Islet of Langerhans (tissue), 1 donor: Measurements from ENCODE around the gene MBNL1.

ENCODE experiments used
- FAIRE-seq: peaks from one replicate; lab custom pipeline; 2011; peaks lifted over from hg19 to GRCh38; lab: Jason Lieb, UNC

The MBNL1 gene

DNA sequence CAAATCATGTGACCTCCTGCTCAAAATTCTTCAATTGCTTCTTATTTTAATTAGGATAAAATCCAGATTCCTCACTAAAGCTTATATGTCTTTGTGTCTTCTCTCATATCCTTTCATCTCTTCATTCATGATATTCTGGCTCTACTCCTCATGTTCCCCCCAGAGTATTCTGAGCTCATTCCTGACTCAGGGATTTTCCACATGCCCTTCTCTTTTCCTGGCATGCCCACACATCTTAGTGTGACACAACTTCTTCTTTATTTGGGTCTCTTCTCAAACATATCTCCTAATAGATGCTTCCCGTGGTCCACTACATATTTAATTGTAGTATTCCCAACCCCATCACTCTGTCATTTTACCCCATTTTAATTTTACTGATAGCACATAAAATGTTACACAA lies 15.2 kb upstream of the MBNL1 start:
- no peak for FAIRE-seq

DNA sequence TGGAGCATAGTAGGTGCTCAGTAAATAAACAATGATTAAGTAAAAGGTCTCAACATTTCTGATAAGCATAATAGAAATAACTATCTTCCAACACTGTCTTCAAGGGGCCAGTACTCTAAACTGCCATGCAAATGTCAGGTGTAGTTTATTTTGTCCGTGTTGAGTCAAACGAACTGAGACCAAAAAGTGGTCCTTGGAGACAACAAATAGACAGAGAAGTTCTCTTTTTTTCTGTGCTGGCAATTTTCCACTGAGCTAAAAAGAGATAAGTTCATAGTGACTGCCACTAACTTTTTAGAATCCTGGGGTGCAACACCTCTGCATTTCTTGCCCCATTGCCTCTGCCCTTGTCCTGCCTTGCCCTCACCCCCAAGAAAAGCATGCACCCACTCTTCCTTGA lies 14.7 kb upstream of the MBNL1 start:
- no peak for FAIRE-seq

DNA sequence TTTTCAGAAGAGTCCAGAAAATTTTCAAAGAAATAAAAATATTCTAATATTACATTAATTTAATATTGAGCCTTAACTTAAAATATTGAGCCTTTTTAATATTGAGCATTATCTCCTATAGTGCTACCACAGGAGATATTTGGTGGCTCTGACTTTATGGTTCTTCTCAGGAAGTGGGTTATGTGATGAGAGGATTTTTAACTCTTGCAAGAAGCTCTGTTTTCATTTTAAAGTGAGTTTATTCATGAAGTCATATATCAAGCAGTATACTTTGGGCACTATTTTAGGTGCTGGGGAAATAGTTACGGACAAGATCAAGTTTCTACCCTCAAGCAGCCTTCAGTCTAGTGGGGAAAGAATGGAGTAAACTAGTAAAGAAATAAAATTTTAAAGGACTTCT lies 13.4 kb upstream of the MBNL1 start:
- peak; percentile 45 for FAIRE-seq

GRCh38 chr3:152256851-152257562 lies 11.7 kb upstream of the MBNL1 start:
- no peak for FAIRE-seq

DNA sequence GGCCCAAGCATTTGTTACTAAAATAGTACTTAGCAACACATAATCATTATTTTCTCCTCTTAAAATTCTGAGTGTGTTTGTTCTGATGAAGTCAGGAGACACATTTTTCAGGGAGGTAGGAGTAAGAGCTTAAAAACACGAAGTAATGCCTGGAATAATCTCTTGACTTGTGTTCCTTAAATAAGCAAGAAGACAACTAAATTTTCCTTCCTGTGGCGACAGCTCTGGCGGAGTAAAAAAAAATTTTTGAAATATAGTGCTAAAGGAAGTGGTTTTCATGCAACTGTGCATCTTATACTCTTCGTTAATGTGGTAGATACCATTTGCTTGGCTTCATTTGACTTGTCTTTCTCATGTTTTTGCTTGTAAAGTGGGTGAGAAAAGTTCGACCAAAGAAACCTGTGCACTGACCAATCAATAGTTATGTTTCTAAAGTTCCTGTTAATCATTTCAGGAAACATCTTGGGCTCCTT lies 11.1 kb upstream of the MBNL1 start:
- FAIRE-seq = no peak

DNA sequence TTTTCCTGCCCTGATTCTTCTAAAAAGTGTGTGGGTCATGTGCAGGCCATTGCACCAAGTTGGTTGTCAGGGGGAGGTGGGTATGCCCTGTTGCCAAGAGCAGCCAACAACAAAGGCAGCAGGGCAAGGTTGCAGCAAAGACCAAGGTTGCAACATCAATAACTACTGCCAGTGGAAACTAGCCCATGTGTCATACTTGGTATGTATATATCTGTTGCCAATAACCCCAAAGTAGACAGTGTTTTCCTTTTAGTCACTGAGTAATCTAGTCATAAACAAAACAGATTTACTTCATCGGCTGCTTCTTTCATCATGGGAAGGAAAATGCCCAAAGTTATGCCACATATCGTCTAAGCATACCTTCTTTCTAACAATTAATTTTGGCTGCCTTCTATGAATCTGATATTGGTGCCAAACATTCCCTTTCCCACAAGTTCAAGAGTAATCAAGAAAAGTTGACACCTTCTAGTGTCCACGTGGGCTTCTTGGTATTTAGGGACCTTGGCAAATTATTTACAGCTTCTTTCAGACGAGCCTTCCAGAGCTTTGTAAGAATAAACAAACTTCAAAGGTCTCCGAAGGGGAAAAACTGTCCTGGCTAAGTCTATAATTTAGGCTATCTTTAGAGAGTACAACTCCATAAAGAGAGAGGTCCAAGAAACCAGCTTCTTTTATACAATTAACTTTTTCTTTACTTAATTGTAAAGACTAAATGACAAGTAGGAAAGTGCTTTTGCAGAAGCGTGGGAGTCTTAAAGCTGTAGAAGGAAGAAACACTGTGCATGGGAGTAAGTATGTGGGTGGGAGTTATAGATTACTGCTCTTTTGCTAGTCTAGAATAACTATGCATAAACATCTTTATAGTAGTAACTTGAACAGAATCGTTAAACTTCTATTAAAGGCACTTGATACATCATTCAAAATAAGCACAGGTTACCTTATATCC lies 10.0 kb upstream of the MBNL1 start:
- FAIRE-seq = no peak

GRCh38 chr3:152259468-152259867 lies 9.3 kb upstream of the MBNL1 start:
- FAIRE-seq = no peak

DNA sequence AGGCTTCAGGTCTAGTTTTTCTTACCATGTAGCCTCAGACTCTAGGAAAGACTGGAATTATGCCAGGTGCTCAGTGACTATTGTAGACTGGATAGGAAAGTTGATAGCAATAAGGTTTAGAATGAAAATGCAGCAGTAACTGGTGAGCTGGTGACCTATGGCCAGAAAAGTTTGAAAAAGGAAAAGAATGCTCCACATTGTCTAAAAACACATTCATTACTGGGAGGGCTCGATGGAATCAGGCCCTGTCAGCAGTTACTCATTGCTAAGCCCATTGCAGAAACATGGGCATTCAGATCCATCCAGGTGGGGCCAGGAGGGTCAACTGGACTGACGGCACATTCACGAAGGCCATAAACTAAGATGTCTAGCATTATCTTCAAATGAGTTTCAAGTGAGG lies 8.7 kb upstream of the MBNL1 start:
- no peak for FAIRE-seq

GRCh38 chr3:152260529-152260928 lies 8.2 kb upstream of the MBNL1 start:
- FAIRE-seq = no peak

DNA sequence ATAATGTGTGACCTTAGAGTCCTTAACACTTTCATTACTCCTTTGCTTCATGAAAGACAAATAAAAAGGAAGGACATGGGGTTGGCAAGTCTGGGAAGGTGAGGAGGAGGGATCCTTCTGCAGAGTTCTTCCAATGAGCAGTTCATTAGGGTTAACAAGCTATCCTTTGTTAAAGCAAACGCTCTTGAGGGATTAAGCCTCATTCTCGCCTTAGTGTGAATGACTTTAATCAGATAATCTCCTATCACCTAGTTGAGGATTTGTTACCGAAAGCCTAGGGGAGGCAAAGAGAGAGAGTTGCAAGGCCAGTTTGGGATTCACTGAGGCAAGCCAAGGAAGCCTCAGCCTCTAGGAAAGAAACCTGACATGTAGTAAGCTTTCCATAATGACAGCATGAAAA lies 7.4 kb upstream of the MBNL1 start:
- no peak for FAIRE-seq

- no peak for FAIRE-seq
Measured at GRCh38 chr3:152263711-152264110, 5.0 kb upstream of the MBNL1 start.

DNA sequence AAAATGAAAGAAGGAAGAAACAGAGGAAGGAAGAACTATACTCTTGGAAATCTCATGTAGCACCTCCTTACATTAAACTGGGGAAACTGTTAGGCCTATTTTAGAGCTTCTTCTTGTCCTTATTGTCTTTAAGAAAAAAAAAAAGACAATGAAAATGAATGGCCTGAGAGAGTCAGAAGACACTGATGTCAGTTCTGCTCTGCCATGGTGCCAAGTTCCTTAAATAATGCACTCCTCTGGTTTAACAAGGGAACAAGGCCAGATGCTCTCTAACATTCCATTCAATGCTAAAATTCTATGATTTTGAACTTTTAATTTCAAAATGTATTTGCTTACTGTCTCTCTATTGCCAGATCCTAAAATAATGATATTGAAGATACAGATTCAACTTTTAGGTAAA lies 4.4 kb upstream of the MBNL1 start:
- no peak for FAIRE-seq

DNA sequence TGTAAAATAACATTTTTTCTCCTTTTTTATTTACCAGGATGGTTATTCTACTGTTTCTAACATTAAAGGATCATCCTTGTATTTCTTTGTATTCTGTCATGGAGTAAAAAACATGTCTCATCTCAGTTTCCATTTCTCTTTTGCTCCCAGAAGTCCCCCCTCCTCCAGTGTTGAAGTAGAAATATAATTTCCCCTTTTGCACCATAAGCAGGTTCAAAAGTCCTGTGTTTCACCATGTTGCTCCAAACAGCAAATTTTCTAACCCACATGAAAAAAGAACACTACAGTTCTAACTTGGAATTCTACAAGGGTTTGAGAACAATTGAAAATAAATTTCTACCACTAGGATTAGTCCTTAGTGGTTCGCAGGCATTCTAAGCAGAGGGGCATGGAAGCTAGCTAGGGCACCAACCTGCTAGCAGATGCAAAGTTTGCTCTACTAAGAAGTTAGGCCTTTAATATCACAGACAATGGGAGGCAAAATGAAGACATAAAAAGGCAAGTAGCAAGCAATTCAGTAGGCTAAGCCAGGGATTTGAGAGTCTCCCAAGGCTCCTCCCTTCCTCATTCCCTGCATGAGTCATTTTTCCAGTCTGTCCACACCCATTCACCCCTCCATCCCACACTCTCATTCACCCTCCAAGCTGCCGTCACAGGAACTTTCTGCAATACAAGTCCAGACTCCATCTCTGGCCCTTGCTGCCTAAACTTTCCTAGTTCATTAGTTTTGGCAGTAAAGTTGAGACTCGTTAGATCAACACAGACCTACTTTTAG lies 2.3 kb upstream of the MBNL1 start:
- FAIRE-seq = no peak

DNA sequence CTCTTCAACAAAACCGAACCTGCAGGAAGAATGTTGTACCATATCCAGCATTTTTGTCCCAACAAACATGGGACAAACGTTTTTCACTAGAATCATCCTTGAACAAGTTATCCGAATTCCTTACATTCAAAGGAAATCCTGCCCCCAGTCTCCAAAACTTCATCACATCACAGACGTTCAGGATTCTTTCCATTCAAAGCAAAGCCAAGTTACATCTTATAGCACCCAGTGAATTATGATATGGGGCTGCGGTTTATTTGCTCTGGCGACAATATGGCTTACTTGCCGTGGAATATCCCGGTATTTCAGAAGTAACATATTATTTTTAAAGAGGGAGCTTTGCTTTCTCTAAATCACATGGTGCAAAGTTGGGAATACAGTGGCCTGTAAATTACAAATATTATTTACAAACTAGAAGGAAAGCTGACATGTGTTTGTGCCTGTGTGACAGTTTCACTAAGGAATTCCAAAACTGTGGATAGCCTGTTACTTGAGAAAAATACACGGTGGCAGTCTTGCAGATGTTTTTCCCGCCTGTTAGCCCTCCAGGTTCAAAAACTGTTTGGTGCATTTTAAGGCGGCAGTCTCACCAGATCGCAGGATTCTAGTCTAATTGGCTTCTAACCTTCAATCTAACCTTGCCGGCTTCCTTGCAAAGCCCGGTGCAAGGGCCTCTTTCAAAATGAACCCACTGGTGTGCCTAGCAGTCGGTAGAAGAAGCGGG lies 736 bp upstream of the MBNL1 start:
- no peak for FAIRE-seq

DNA sequence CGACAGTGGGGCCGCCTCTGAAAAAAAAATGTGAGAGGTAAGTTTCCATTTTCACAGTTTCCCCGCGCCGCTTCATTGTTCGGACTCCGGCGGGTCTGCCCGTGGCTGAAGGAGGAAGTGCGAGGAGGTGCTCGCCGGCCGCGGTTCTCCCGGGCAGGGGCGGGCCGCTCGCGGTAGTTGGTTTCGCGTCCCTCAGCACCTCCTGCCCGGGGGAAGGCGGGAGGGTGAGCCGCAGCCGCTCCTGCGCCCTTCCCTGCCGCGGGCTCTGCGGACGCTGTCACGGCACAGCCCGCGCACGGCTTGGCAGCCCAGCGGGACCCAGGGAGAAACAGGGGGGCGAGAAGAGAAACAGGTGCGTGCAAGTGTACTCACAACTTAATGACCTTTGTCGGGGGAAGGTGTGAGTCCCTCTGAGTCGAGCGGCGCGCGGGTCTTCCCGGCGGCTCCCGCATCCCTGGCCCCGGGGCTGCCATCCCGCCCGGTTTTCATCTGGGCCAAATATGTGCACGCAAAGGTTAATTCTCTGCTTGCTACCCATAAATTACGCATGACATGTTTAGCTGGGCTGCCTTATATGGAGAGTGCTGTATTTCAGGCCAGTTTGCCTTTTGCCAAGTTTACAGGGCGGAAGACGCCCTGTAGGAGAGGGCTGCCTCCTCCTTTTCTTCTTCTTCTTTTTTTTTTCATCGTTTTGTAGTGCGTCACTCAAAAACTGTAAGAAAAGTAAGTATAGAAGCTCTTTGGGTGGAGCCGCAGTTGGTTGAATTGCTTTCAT lies 514 bp downstream of the MBNL1 start:
- FAIRE-seq = no peak

GRCh38 chr3:152269831-152270734 lies 1.4 kb downstream of the MBNL1 start:
- FAIRE-seq = no peak

GRCh38 chr3:152270937-152271336 lies 2.2 kb downstream of the MBNL1 start:
- FAIRE-seq = no peak

- no peak for FAIRE-seq
Measured at GRCh38 chr3:152271501-152272236, 2.9 kb downstream of the MBNL1 start.

DNA sequence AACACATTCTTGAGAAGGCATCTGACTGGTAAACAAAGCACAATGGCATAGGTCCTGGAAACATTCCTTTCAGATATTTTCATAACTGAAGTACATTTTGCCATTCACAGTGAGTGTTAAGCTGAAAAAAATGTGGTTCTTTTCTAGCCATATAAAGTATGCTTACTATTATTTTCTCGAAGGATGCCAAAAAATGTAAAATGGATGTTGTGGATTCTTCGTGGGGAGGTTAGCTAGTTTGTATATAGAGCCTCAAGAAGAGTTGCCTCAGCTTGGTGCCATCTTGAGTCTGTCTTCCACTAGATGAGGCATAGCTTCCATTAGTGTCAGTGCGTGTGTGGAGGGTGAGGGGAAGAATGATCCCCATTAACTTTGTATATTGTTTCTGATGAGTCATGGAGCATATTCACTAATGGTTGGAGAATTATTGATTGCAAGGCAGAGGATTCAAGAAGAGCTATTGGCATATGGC lies 4.1 kb downstream of the MBNL1 start:
- FAIRE-seq = no peak
